ENCODE data around the gene NKAIN2. TPM values are rescaled to one million over a fixed set of nuclear protein-coding genes. Genes with fewer than 3 reads are reported as not detected.

The NKAIN2 gene
- total RNA-seq, 6 experiments from 2014 or later: not detected

GRCh38 chr6:124199286-124199685 lies 395.6 kb downstream of the NKAIN2 start:
- H3K27ac Mint-ChIP-seq: no peak overlapping the region
- H3K4me1 Mint-ChIP-seq (ENCODE audit: low read depth): no peaks in the 10 kb centered on the region
- H3K4me3 Mint-ChIP-seq: no peak overlapping the region
- TF ChIP-seq, protein P1, sequence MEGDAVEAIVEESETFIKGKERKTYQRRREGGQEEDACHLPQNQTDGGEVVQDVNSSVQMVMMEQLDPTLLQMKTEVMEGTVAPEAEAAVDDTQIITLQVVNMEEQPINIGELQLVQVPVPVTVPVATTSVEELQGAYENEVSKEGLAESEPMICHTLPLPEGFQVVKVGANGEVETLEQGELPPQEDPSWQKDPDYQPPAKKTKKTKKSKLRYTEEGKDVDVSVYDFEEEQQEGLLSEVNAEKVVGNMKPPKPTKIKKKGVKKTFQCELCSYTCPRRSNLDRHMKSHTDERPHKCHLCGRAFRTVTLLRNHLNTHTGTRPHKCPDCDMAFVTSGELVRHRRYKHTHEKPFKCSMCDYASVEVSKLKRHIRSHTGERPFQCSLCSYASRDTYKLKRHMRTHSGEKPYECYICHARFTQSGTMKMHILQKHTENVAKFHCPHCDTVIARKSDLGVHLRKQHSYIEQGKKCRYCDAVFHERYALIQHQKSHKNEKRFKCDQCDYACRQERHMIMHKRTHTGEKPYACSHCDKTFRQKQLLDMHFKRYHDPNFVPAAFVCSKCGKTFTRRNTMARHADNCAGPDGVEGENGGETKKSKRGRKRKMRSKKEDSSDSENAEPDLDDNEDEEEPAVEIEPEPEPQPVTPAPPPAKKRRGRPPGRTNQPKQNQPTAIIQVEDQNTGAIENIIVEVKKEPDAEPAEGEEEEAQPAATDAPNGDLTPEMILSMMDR (IDR thresholded peaks at IDR 0.05): no peak
- H3K36me3 Mint-ChIP-seq (ENCODE audit: low read depth): no peaks in the 10 kb centered on the region; the same call in 1 of the 2 replicates
- no peaks in the 10 kb centered on the region; the same call in 1 of the 2 replicates for H3K27me3 Mint-ChIP-seq (ENCODE audit: insufficient read depth)
- H3K9me3 Mint-ChIP-seq: peaks cover 48% of the 10 kb centered on the region
- DNase-seq: no peak

- no peak overlapping the region for H3K4me3 Mint-ChIP-seq
- H3K9me3 Mint-ChIP-seq: peaks cover 47% of the 10 kb centered on the region
- H3K4me1 Mint-ChIP-seq (ENCODE audit: low read depth): no peaks in the 10 kb centered on the region
- DNase-seq: no peak
- no peaks in the 10 kb centered on the region; the same call in 1 of the 2 replicates for H3K36me3 Mint-ChIP-seq (ENCODE audit: low read depth)
- no peak overlapping the region for H3K27ac Mint-ChIP-seq
- no peaks in the 10 kb centered on the region; the same call in 1 of the 2 replicates for H3K27me3 Mint-ChIP-seq (ENCODE audit: insufficient read depth)
- TF ChIP-seq, protein P1 (IDR thresholded peaks at IDR 0.05): no peak
These were observed 397.0 kb downstream of the NKAIN2 start for GRCh38 chr6:124200661-124201060.

GRCh38 chr6:124203101-124203811 lies 399.6 kb downstream of the NKAIN2 start:
- H3K36me3 Mint-ChIP-seq (ENCODE audit: low read depth): no peaks in the 10 kb centered on the region; the same call in 1 of the 2 replicates
- H3K4me3 Mint-ChIP-seq: no peak overlapping the region
- no peaks in the 10 kb centered on the region; the same call in 1 of the 2 replicates for H3K27me3 Mint-ChIP-seq (ENCODE audit: insufficient read depth)
- TF ChIP-seq, protein P1 (IDR thresholded peaks at IDR 0.05): no peak
- DNase-seq: no peak
- H3K9me3 Mint-ChIP-seq: peaks cover 42% of the 10 kb centered on the region
- H3K4me1 Mint-ChIP-seq (ENCODE audit: low read depth): no peaks in the 10 kb centered on the region
- no peak overlapping the region for H3K27ac Mint-ChIP-seq

GRCh38 chr6:124203812-124204167 lies 400.1 kb downstream of the NKAIN2 start:
- Mint-ChIP-seq H3K4me3 (no peak overlapping the region), H3K4me1 (ENCODE audit: low read depth) (no peaks in the 10 kb centered on the region), H3K9me3 (peaks cover 42% of the 10 kb centered on the region), H3K27ac (no peak overlapping the region), H3K27me3 (ENCODE audit: insufficient read depth) (no peaks in the 10 kb centered on the region; the same call in 1 of the 2 replicates), H3K36me3 (ENCODE audit: low read depth) (no peaks in the 10 kb centered on the region; the same call in 1 of the 2 replicates)
- TF ChIP-seq, protein P1 (IDR thresholded peaks at IDR 0.05): no peak
- no peak for DNase-seq

DNA sequence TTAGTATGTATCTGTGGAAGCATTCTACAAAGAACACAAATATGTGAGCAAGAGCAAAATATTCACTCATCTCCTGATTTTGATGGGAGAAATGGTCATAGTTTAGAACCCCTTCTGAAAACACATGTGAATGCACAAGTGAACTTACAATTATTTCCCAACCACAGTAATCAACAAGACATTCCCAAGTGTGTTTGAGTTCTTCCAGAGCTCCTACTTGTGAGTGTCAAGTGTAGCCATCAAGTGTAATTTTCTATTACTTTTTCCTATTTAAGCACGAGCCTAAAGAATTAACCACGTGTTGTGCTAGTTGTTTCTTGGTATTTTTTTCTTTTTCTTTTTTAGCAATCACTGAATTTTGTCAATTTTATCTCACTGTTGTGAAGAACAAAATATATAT lies 402.3 kb downstream of the NKAIN2 start:
- H3K27ac Mint-ChIP-seq: no peak overlapping the region
- DNase-seq: no peak
- no peaks in the 10 kb centered on the region; the same call in 1 of the 2 replicates for H3K36me3 Mint-ChIP-seq (ENCODE audit: low read depth)
- no peak overlapping the region for H3K4me3 Mint-ChIP-seq
- H3K9me3 Mint-ChIP-seq: peaks cover 40% of the 10 kb centered on the region
- TF ChIP-seq, protein P1 (IDR thresholded peaks at IDR 0.05): no peak
- no peaks in the 10 kb centered on the region for H3K4me1 Mint-ChIP-seq (ENCODE audit: low read depth)
- no peaks in the 10 kb centered on the region; the same call in 1 of the 2 replicates for H3K27me3 Mint-ChIP-seq (ENCODE audit: insufficient read depth)
